Measurements from ENCODE around the gene AGTR1. TPM values are rescaled to one million over a fixed set of nuclear protein-coding genes. Genes with fewer than 3 reads are reported as not detected.

AGTR1 gene
- total RNA-seq, 4 donors from 2014 or later, result 11.0 to 28.2 (median 21.8) TPM

DNA sequence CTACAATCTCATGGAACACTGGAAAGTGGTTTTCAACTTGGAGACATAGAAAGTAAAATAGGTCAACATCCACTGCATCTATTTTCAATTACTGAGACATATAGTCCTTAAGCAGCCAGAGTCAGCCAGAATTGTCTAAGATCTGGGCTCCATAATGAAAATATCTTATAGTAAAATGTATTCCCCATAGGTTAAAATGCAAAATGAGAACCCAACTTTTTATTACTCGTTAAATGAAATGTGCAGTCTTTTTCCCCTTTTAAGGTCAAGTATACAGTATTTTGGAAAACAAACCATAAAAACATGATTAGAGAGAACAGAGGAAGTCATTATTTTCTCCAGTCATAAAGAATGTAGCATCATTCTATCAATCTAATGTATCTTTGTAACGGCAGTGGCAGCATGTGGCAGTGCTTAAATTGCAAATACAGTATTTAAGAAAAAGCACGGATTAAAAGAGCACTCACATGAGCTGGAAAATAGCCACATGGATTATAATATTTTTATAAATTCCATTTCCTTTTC is 65.5 kb downstream of the AGTR1 start:
- Histone ChIP-seq H3K9me3 (no peaks in the 10 kb centered on the region), H3K4me1 (no peaks in the 10 kb centered on the region), H3K4me3 (replicated peaks in 1 of 3) (no peak overlapping the region), H3K27ac (no peak overlapping the region), H3K27me3 (no peaks in the 10 kb centered on the region), H3K36me3 (no peaks in the 10 kb centered on the region)
- 86 to 91% methylated on average over 3 of the region's 3 CpGs for WGBS, 2 donors
- intact Hi-C loops (cut with DNase I), result no loop called here
- no peak for TF ChIP-seq POLR2A (IDR thresholded peaks at IDR 0.05)
- TF ChIP-seq, protein P1, sequence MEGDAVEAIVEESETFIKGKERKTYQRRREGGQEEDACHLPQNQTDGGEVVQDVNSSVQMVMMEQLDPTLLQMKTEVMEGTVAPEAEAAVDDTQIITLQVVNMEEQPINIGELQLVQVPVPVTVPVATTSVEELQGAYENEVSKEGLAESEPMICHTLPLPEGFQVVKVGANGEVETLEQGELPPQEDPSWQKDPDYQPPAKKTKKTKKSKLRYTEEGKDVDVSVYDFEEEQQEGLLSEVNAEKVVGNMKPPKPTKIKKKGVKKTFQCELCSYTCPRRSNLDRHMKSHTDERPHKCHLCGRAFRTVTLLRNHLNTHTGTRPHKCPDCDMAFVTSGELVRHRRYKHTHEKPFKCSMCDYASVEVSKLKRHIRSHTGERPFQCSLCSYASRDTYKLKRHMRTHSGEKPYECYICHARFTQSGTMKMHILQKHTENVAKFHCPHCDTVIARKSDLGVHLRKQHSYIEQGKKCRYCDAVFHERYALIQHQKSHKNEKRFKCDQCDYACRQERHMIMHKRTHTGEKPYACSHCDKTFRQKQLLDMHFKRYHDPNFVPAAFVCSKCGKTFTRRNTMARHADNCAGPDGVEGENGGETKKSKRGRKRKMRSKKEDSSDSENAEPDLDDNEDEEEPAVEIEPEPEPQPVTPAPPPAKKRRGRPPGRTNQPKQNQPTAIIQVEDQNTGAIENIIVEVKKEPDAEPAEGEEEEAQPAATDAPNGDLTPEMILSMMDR (IDR thresholded peaks at IDR 0.05), result no peak
- no peak for DNase-seq

GRCh38 chr3:148763986-148764935 is 66.6 kb downstream of the AGTR1 start:
- WGBS, 2 donors, result 80 to 81% methylated on average over 1 of the region's 1 CpG
- Histone ChIP-seq H3K9me3 (no peaks in the 10 kb centered on the region), H3K4me3 (replicated peaks in 1 of 3) (no peak overlapping the region), H3K27ac (no peak overlapping the region), H3K4me1 (no peaks in the 10 kb centered on the region), H3K27me3 (no peaks in the 10 kb centered on the region), H3K36me3 (no peaks in the 10 kb centered on the region)
- no peak for TF ChIP-seq POLR2A (IDR thresholded peaks at IDR 0.05)
- TF ChIP-seq, protein P1 (IDR thresholded peaks at IDR 0.05), result no peak
- intact Hi-C loops (cut with DNase I), result no loop called here
- DNase-seq, result no peak

- Histone ChIP-seq H3K9me3 (no peaks in the 10 kb centered on the region), H3K4me1 (no peaks in the 10 kb centered on the region), H3K36me3 (no peaks in the 10 kb centered on the region), H3K27ac (no peak overlapping the region), H3K4me3 (replicated peaks in 1 of 3) (no peak overlapping the region), H3K27me3 (no peaks in the 10 kb centered on the region)
- no peak for DNase-seq
- TF ChIP-seq, protein P1 (IDR thresholded peaks at IDR 0.05), result no peak
- no peak for TF ChIP-seq POLR2A (IDR thresholded peaks at IDR 0.05)
- intact Hi-C loops (cut with DNase I), result no loop called here
- 41 to 43% methylated on average over 2 of the region's 2 CpGs for WGBS, 2 donors
Measured at GRCh38 chr3:148772361-148772760, 74.7 kb downstream of the AGTR1 start.

GRCh38 chr3:148772835-148773234 is 75.1 kb downstream of the AGTR1 start:
- no peaks in the 10 kb centered on the region for H3K36me3 ChIP-seq
- no peaks in the 10 kb centered on the region for H3K9me3 ChIP-seq
- TF ChIP-seq, protein P1 (IDR thresholded peaks at IDR 0.05), result no peak
- no peak for TF ChIP-seq POLR2A (IDR thresholded peaks at IDR 0.05)
- no peaks in the 10 kb centered on the region for H3K27me3 ChIP-seq
- no peak for DNase-seq
- H3K27ac ChIP-seq, result no peak overlapping the region
- intact Hi-C loops (cut with DNase I), result no loop called here
- H3K4me1 ChIP-seq, result no peaks in the 10 kb centered on the region
- no peak overlapping the region for H3K4me3 ChIP-seq (replicated peaks in 1 of 3)

- Histone ChIP-seq H3K4me3 (replicated peaks in 1 of 3) (no peak overlapping the region), H3K4me1 (no peaks in the 10 kb centered on the region), H3K27ac (no peak overlapping the region), H3K9me3 (no peaks in the 10 kb centered on the region), H3K36me3 (no peaks in the 10 kb centered on the region), H3K27me3 (no peaks in the 10 kb centered on the region)
- intact Hi-C loops (cut with DNase I), result no loop called here
- 78 to 80% methylated on average over 2 of the region's 2 CpGs for WGBS, 2 donors
- no peak for DNase-seq
- TF ChIP-seq, protein P1 (IDR thresholded peaks at IDR 0.05), result no peak
- no peak for TF ChIP-seq POLR2A (IDR thresholded peaks at IDR 0.05)
Measured at GRCh38 chr3:148773805-148774204, 76.1 kb downstream of the AGTR1 start.
